ENCODE results near the gene RNF168. TPM values are rescaled to one million over a fixed set of nuclear protein-coding genes. Genes with fewer than 3 reads are reported as not detected.
"Not testable (repeated sequence)": the region's sequence is repeated elsewhere in the genome, so short reads cannot be mapped to it uniquely, and the experiment has no call there.

Gene RNF168
- total and polyA plus RNA-seq, 4 donors, result 7.2 to 25.7 (median 13.0) TPM

DNA sequence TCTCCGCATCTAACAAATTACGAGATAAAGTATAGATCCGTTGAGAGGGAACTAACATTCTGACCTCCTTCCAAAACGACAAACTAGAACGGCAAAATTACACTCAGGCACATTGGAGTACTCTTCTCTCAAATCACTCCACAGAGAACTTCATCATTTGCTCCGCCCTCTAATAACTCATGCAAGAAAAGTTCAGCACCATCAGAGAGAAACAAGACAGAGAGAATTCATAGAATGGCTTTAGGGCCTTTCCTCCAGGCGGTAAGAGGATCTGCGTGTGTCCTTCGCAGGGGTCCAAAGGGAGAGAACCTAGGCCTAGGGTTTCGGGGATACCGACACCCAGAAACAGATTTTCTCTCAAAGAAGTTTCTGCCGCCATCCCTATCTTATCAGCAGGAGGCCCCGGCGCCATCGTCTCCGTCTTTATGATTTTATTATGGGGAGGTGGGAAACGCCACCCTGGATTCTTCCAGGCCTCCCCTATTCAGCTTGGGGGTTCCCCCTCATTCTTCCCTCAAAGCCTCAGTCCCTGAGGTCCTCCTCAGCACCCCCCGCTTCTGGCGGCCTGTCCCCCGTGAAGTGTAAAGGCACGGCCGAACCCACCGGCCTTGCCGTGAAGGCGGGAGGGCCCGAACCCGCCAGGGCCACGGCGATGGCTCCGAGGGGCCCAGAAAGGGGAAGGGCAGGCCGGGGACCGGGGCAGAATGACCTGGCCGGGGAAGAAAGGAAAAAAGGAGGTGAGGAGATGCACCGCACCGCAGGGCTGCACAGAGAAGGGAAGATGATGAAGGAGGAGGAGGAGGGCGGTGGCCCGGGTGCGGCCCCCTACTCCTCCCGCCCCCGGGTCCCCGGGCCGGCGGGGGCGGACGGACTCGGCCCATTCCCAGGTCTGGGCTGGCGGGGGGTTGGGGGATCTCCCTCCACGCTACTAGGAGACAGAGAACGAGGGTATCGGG, 72.1 kb downstream of the RNF168 start:
- 1 to 2% methylated on average over 39 to 50 of the region's 50 CpGs for WGBS, 2 donors
- Histone ChIP-seq H3K9ac (ENCODE audit: insufficient read depth in 1 of 2, low read length in 2 of 2) (peak overlapping the region; percentile 71 to 74), H3K9me3 (ENCODE audit: control insufficient read depth in 4 of 4, insufficient read depth in 3 of 4, low read length in 3 of 4) (no peaks in the 10 kb centered on the region), H3K4me1 (ENCODE audit: control insufficient read depth in 5 of 5, insufficient read depth in 5 of 5, low read length in 5 of 5) (peaks cover 0 to 10% (median 2%) of the 10 kb centered on the region in 5 donors), H3K36me3 (ENCODE audit: control insufficient read depth in 4 of 4, insufficient read depth in 4 of 4, low read length in 4 of 4) (peaks cover 0 to 3% (median under 1%) of the 10 kb centered on the region in 4 donors), H3K4me3 (peak overlapping the region; percentile 89), H3K27ac (ENCODE audit: low read depth in 1 of 2, low read length in 1 of 2) (peak overlapping the region; percentile 84 to 94), H3K27me3 (ENCODE audit: control insufficient read depth in 3 of 3, insufficient read depth in 3 of 3, low read length in 2 of 3) (no peaks in the 10 kb centered on the region)
- peak; percentile 42 to 80 (median 76) for DNase-seq
- TF ChIP-seq CTCF (IDR thresholded peaks at IDR 0.05; ENCODE audit: control extremely low read depth, extremely low read depth), result no peak
- ATAC-seq (ENCODE audit: insufficient read depth, low FRiP score), result peak; percentile 55

DNA sequence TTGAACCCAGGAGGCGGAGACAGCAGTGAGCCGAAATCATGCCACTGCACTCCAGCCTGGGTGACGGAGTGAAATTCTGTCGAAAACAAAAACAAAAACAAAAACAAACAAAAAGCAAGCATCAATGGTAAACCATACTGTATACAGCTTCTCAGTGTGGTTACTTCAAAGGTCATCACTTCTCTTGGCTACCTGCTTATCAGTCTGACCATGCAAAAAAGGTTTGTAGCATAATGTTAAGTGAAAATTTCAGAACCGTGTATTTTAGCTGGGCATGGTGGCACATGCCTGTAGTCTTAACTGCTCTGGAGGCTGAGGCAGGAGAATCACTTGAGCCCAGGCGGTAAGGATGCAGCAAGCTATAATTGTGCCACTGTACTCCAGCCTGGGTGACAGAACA, 75.5 kb downstream of the RNF168 start:
- DNase-seq (no peak), ATAC-seq (ENCODE audit: insufficient read depth, low FRiP score) (no peak)
- Histone ChIP-seq H3K4me1 (ENCODE audit: control insufficient read depth in 5 of 5, insufficient read depth in 5 of 5, low read length in 5 of 5) (peaks cover 0 to 16% (median 7%) of the 10 kb centered on the region in 5 donors), H3K9me3 (ENCODE audit: control insufficient read depth in 4 of 4, insufficient read depth in 3 of 4, low read length in 3 of 4) (no peaks in the 10 kb centered on the region), H3K27me3 (ENCODE audit: control insufficient read depth in 3 of 3, insufficient read depth in 3 of 3, low read length in 2 of 3) (no peaks in the 10 kb centered on the region), H3K36me3 (ENCODE audit: control insufficient read depth in 4 of 4, insufficient read depth in 4 of 4, low read length in 4 of 4) (peaks cover 0 to 8% (median 3%) of the 10 kb centered on the region in 4 donors), H3K27ac (ENCODE audit: low read depth in 1 of 2, low read length in 1 of 2) (no peak overlapping the region), H3K4me3 (no peak overlapping the region), H3K9ac (ENCODE audit: insufficient read depth in 1 of 2, low read length in 2 of 2) (no peak overlapping the region)
- no peak for TF ChIP-seq CTCF (IDR thresholded peaks at IDR 0.05; ENCODE audit: control extremely low read depth, extremely low read depth)
- 90 to 94% methylated on average over 6 of the region's 6 CpGs for WGBS, 2 donors

DNA sequence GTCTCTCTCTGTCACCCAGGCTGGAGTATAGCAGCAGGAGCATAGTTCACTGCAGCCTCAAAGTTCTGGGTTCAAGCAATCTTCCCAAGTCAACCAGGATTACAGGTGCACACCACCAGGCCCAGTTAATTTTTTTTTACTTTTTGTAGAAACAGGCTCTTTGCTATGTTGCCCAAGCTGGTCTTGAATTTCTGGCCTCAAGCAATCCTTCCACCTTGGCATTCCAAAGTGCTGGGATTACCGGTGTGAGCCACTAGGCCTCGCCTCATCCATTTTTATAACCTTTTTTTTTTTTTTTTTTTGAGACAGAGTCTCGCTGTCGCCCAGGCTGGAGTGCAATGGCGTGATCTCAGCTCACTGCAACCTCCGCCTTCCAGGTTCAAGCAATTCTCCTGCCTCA, 79.1 kb downstream of the RNF168 start:
- not testable (repeated sequence) for H3K9ac ChIP-seq (ENCODE audit: insufficient read depth in 1 of 2, low read length in 2 of 2); H3K4me3 ChIP-seq; H3K27me3 ChIP-seq (ENCODE audit: control insufficient read depth in 3 of 3, insufficient read depth in 3 of 3, low read length in 2 of 3); ATAC-seq (ENCODE audit: insufficient read depth, low FRiP score); H3K9me3 ChIP-seq (ENCODE audit: control insufficient read depth in 4 of 4, insufficient read depth in 3 of 4, low read length in 3 of 4); DNase-seq; H3K36me3 ChIP-seq (ENCODE audit: control insufficient read depth in 4 of 4, insufficient read depth in 4 of 4, low read length in 4 of 4); H3K27ac ChIP-seq (ENCODE audit: low read depth in 1 of 2, low read length in 1 of 2)
- peaks cover 0 to 23% (median 7%) of the 10 kb centered on the region in 5 donors for H3K4me1 ChIP-seq (ENCODE audit: control insufficient read depth in 5 of 5, insufficient read depth in 5 of 5, low read length in 5 of 5)
- WGBS, 2 donors, result 95 to 98% methylated on average over 3 to 6 of the region's 6 CpGs

GRCh38 chr3:196423044-196423781, 80.4 kb downstream of the RNF168 start:
- no peak overlapping the region for H3K9ac ChIP-seq (ENCODE audit: insufficient read depth in 1 of 2, low read length in 2 of 2)
- H3K4me3 ChIP-seq, result no peak overlapping the region
- H3K9me3 ChIP-seq (ENCODE audit: control insufficient read depth in 4 of 4, insufficient read depth in 3 of 4, low read length in 3 of 4), result peaks cover 0 to 2% (median 0%) of the 10 kb centered on the region in 4 donors
- no peaks in the 10 kb centered on the region for H3K27me3 ChIP-seq (ENCODE audit: control insufficient read depth in 3 of 3, insufficient read depth in 3 of 3, low read length in 2 of 3)
- H3K4me1 ChIP-seq (ENCODE audit: control insufficient read depth in 5 of 5, insufficient read depth in 5 of 5, low read length in 5 of 5), result peaks cover 0 to 33% (median 10%) of the 10 kb centered on the region in 5 donors
- peaks cover 0 to 8% (median 3%) of the 10 kb centered on the region in 4 donors for H3K36me3 ChIP-seq (ENCODE audit: control insufficient read depth in 4 of 4, insufficient read depth in 4 of 4, low read length in 4 of 4)
- ATAC-seq (ENCODE audit: insufficient read depth, low FRiP score) (no peak), DNase-seq (peak; percentile 36 to 47 (median 44))
- H3K27ac ChIP-seq (ENCODE audit: low read depth in 1 of 2, low read length in 1 of 2), result peak overlapping the region in 1 of 2 donors; percentile 65
- 67 to 77% methylated on average over 10 of the region's 10 CpGs for WGBS, 2 donors
- no peak for TF ChIP-seq CTCF (IDR thresholded peaks at IDR 0.05; ENCODE audit: control extremely low read depth, extremely low read depth)

- H3K9ac ChIP-seq (ENCODE audit: insufficient read depth in 1 of 2, low read length in 2 of 2); ATAC-seq (ENCODE audit: insufficient read depth, low FRiP score); H3K27me3 ChIP-seq (ENCODE audit: control insufficient read depth in 3 of 3, insufficient read depth in 3 of 3, low read length in 2 of 3); H3K27ac ChIP-seq (ENCODE audit: low read depth in 1 of 2, low read length in 1 of 2); H3K36me3 ChIP-seq (ENCODE audit: control insufficient read depth in 4 of 4, insufficient read depth in 4 of 4, low read length in 4 of 4); DNase-seq; H3K4me3 ChIP-seq; H3K9me3 ChIP-seq (ENCODE audit: control insufficient read depth in 4 of 4, insufficient read depth in 3 of 4, low read length in 3 of 4): not testable (repeated sequence)
- 91 to 97% methylated on average over 5 of the region's 5 CpGs for WGBS, 2 donors
- H3K4me1 ChIP-seq (ENCODE audit: control insufficient read depth in 5 of 5, insufficient read depth in 5 of 5, low read length in 5 of 5), result peaks cover 0 to 33% (median 10%) of the 10 kb centered on the region in 5 donors
These were observed 81.9 kb downstream of the RNF168 start for GRCh38 chr3:196421668-196422067.

Data from lung (tissue), 12 donors.